Smooth muscle cell (in vitro differentiated cells): ENCODE results near the gene SLC25A43. TPM values are rescaled to one million over a fixed set of nuclear protein-coding genes. Genes with fewer than 3 reads are reported as not detected.

Experiments used
- DNase-seq: peaks from one replicate; lab custom pipeline; 2025; ENCODE audit not compliant: unreplicated experiment; lab: John Stamatoyannopoulos, UW
- H2AFZ ChIP-seq: fragments of 200-600 bp; sonication (generic); 2 replicates; pipeline ENCODE4 v1.6.0; 2016; ENCODE audit warnings: antibody characterized with exemption, low read depth, mild to moderate bottlenecking
- H3F3A ChIP-seq: fragments of 200-600 bp; sonication (generic); 2 replicates; pipeline ENCODE4 v1.6.0; 2017; ENCODE audit warnings: antibody characterized with exemption, low read depth
- H3K27ac ChIP-seq: fragments of 200-600 bp; sonication (generic); 2 replicates; pipeline ENCODE4 v1.5.1; 2016; ENCODE audit warnings: low read depth, mild to moderate bottlenecking
- H3K27me3 ChIP-seq: fragments of 200-600 bp; sonication (generic); 2 replicates; pipeline ENCODE4 v1.6.1; 2016; ENCODE audit warnings: low read depth, mild to moderate bottlenecking
- H3K36me3 ChIP-seq: fragments of 200-600 bp; sonication (generic); 2 replicates; pipeline ENCODE4 v1.5.1; 2016; ENCODE audit warnings: low read depth
- H3K4me1 ChIP-seq: fragments of 200-600 bp; sonication (generic); 2 replicates; pipeline ENCODE4 v1.5.1; 2016; ENCODE audit warnings: low read depth
- H3K4me2 ChIP-seq: fragments of 200-600 bp; sonication (generic); 2 replicates; pipeline ENCODE4 v1.6.0; 2016; ENCODE audit warnings: mild to moderate bottlenecking
- H3K4me3 ChIP-seq: fragments of 200-600 bp; sonication (generic); 2 replicates; pipeline ENCODE4 v1.5.1; 2016; ENCODE audit warnings: mild to moderate bottlenecking
- H3K79me2 ChIP-seq: fragments of 200-600 bp; sonication (generic); 2 replicates; pipeline ENCODE4 v1.6.0; 2016; ENCODE audit warnings: low read depth, mild to moderate bottlenecking
- H3K9ac ChIP-seq: fragments of 200-600 bp; sonication (generic); 2 replicates; pipeline ENCODE4 v1.6.0; 2016; ENCODE audit warnings: low read depth
- H3K9me3 ChIP-seq: fragments of 200-600 bp; sonication (generic); replicated peaks from 2 replicates; pipeline ENCODE4 v1.5.1; 2016; ENCODE audit warnings: low read depth
- H4K20me1 ChIP-seq: fragments of 200-600 bp; sonication (generic); 2 replicates; pipeline ENCODE4 v1.6.0; 2016; ENCODE audit warnings: low read depth
- WGBS: methylation state at CpG from one replicate; pipeline ENCODE4 v1.1.7; 2016; ENCODE audit warnings: low lambda C conversion rate; 5-methylcytosine and 5-hydroxymethylcytosine counted together
- polyA plus RNA-seq: library from polyadenylated mRNA; unstranded; fragments of >200 nt; fragmentation: Nextera tagmentation; extraction: Ambion mirVana; gene quantifications from 2 replicates; pipeline ENCODE4 v1.2.1, GENCODE V29; 2016
- total RNA-seq: library from RNA; depleted of rRNA; stranded (reverse); fragments of >200 nt; gene quantifications from 2 replicates; pipeline ENCODE4 v1.2.3, GENCODE V29; 2014
- TF ChIP-seq, protein P1 (sequence below): fragments of 200-600 bp; sonication (generic); IDR thresholded peaks from 2 replicates; pipeline ENCODE4 v1.5.1; 2017; ENCODE audit warnings: borderline replicate concordance, mild to moderate bottlenecking, antibody characterized with exemption; ENCODE audit not compliant: insufficient read depth, poor library complexity, severe bottlenecking

SLC25A43 gene
- total and polyA plus RNA-seq, 2 experiments from 2014 or later = 15.4 to 15.6 TPM

DNA sequence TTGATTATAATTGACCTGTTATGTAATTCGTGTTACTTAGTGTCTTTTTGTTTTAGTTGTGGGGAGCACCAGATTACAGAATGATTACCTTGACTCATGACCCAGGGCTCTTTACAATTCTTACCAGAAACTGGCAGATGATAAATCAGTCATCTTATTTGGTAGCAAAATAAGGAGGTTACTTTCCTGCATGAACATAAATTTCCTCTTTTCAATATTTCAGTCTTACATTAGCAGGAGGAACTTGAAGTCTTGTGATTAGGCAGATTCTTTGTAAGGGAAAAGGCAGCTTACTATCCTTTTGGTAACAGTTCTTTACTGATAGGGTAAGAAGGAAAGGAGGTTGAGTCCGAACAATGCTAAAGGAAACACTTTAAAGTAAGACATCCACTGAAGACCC lies 43.1 kb downstream of the SLC25A43 start:
- DNase-seq = no peak
- Histone ChIP-seq H3K27ac (no peak overlapping the region), H3K4me3 (no peak overlapping the region), H3K79me2 (no peaks in the 10 kb centered on the region), H3K36me3 (no peaks in the 10 kb centered on the region), H3K9ac (no peak overlapping the region), H3K9me3 (no peaks in the 10 kb centered on the region), H4K20me1 (no peaks in the 10 kb centered on the region), H3K4me2 (no peak overlapping the region), H3K4me1 (no peaks in the 10 kb centered on the region), H3K27me3 (no peaks in the 10 kb centered on the region), H2AFZ (no peak overlapping the region), H3F3A (no peaks in the 10 kb centered on the region)
- 69% methylated on average over 2 of the region's 2 CpGs for WGBS
- TF ChIP-seq, protein P1, sequence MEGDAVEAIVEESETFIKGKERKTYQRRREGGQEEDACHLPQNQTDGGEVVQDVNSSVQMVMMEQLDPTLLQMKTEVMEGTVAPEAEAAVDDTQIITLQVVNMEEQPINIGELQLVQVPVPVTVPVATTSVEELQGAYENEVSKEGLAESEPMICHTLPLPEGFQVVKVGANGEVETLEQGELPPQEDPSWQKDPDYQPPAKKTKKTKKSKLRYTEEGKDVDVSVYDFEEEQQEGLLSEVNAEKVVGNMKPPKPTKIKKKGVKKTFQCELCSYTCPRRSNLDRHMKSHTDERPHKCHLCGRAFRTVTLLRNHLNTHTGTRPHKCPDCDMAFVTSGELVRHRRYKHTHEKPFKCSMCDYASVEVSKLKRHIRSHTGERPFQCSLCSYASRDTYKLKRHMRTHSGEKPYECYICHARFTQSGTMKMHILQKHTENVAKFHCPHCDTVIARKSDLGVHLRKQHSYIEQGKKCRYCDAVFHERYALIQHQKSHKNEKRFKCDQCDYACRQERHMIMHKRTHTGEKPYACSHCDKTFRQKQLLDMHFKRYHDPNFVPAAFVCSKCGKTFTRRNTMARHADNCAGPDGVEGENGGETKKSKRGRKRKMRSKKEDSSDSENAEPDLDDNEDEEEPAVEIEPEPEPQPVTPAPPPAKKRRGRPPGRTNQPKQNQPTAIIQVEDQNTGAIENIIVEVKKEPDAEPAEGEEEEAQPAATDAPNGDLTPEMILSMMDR = no peak

DNA sequence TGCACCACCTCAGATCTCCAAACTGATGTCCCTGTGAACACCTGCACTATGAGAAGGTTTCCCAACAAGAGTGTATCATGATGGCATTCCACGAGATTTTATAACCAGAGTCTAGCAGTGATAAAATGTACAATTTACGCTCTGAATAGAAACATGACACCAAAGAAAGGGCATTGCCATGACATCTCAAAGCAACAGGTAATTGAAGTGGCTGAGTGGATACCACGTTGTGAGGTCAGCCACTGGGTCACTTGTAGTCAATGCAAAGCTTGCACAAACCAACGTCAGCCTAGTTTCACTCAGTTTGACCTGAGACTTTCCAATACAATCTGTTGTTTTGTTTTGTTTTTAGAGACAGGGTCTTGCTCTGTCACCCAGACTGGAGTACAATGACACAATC lies 54.1 kb downstream of the SLC25A43 start:
- TF ChIP-seq, protein P1 = no peak
- Histone ChIP-seq H3K9ac (no peak overlapping the region), H4K20me1 (no peaks in the 10 kb centered on the region), H3K79me2 (no peaks in the 10 kb centered on the region), H3K27me3 (no peaks in the 10 kb centered on the region), H3K4me1 (no peaks in the 10 kb centered on the region), H3K9me3 (no peaks in the 10 kb centered on the region), H3K4me2 (no peak overlapping the region), H2AFZ (no peak overlapping the region), H3K27ac (no peak overlapping the region), H3K36me3 (no peaks in the 10 kb centered on the region), H3F3A (no peaks in the 10 kb centered on the region), H3K4me3 (no peak overlapping the region)
- WGBS = 72% methylated on average over 4 of the region's 4 CpGs
- DNase-seq = no peak

DNA sequence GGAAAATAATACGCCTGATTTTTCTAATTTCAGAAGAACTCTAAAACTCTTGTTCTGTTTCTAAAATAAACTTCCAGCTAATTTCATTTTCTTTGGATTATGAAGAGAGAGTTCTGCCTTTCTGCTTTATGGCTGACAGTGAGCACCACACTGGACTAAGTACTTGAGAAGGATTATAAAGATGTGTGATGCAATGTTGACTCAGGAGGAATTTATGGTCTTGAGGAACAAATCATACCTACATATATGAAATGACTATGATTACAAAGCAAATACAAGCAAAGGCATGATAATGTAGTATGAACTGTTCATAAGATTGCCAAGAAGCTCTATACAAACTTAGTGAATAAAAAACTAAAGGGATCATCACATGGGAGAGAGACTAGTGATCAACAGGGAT lies 56.1 kb downstream of the SLC25A43 start:
- no peak overlapping the region for H2AFZ ChIP-seq
- no peak overlapping the region for H3K4me2 ChIP-seq
- DNase-seq = no peak
- H3K79me2 ChIP-seq = no peaks in the 10 kb centered on the region
- H3K4me3 ChIP-seq = no peak overlapping the region
- H3K4me1 ChIP-seq = no peaks in the 10 kb centered on the region
- no peaks in the 10 kb centered on the region for H3K36me3 ChIP-seq
- H3K27me3 ChIP-seq = no peaks in the 10 kb centered on the region
- no peaks in the 10 kb centered on the region for H3K9me3 ChIP-seq
- no peak overlapping the region for H3K27ac ChIP-seq
- no peaks in the 10 kb centered on the region for H3F3A ChIP-seq
- 91% methylated on average over 1 of the region's 1 CpG for WGBS
- H4K20me1 ChIP-seq = no peaks in the 10 kb centered on the region
- H3K9ac ChIP-seq = no peak overlapping the region
- TF ChIP-seq, protein P1 = no peak

DNA sequence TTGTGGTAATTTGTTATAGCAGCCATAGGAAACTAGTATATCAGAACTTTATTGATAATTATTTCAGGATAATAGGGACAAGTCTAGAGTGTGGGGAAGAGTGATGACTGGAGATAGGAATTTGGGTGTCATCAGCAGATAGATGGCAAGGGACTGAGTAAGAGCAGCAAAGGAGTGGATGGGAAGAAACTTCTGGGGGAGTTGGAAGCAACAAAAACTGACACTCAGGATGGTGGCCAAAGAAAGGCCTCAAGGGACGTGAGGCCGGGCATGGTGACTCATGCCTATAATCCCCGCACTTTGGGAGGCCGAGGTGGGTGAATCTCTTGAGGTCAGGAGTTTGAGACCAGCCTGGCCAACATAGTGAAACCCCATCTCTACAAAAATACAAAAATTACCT lies 60.0 kb downstream of the SLC25A43 start:
- H3K4me1 ChIP-seq = no peaks in the 10 kb centered on the region
- WGBS = 70% methylated on average over 4 of the region's 4 CpGs
- H2AFZ ChIP-seq = no peak overlapping the region
- no peak overlapping the region for H3K4me3 ChIP-seq
- H3K4me2 ChIP-seq = no peak overlapping the region
- no peaks in the 10 kb centered on the region for H3K36me3 ChIP-seq
- H4K20me1 ChIP-seq = no peaks in the 10 kb centered on the region
- H3F3A ChIP-seq = no peaks in the 10 kb centered on the region
- DNase-seq = no peak
- H3K79me2 ChIP-seq = no peaks in the 10 kb centered on the region
- H3K9ac ChIP-seq = no peak overlapping the region
- H3K27me3 ChIP-seq = no peaks in the 10 kb centered on the region
- no peaks in the 10 kb centered on the region for H3K9me3 ChIP-seq
- no peak overlapping the region for H3K27ac ChIP-seq
- TF ChIP-seq, protein P1 = no peak
